ENCODE data around the gene SMARCC1.

Gene SMARCC1

DNA sequence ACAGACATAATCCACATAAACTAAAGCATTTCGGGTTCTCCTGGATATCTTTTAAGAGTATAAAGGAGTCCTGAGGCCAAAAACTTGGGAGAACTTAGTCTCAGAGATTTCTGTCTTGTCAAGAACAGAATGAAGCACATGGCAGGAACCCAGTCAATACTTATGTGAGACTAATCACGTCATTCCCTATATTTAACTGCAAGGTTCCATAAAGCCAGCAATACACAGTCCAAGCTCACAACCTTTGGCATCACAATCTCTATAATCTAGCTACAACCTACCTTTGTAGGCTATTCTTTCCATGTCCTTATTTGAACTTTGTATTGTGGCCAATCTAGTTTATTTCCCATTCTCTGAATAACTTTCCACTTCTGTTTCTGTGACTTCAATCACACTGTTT, 134.1 kb downstream of the SMARCC1 start:
- Histone ChIP-seq H3K36me3 (ENCODE audit: insufficient read depth, low read depth, low read length) (peaks cover 92% of the 10 kb centered on the region), H3K27me3 (ENCODE audit: insufficient read depth, low read length) (no peaks in the 10 kb centered on the region), H3K9me3 (ENCODE audit: insufficient read depth, low read depth, low read length) (no peaks in the 10 kb centered on the region), H3K4me3 (ENCODE audit: low read length) (no peak overlapping the region), H3K9ac (ENCODE audit: low read depth, low read length) (no peak overlapping the region), H3K27ac (ENCODE audit: low read length) (no peak overlapping the region), H3K4me1 (ENCODE audit: insufficient read depth, low read length) (no peaks in the 10 kb centered on the region)

GRCh38 chr3:47646362-47646761, 135.3 kb downstream of the SMARCC1 start:
- Histone ChIP-seq H3K27ac (ENCODE audit: low read length) (no peak overlapping the region), H3K4me3 (ENCODE audit: low read length) (no peak overlapping the region), H3K4me1 (ENCODE audit: insufficient read depth, low read length) (no peaks in the 10 kb centered on the region), H3K36me3 (ENCODE audit: insufficient read depth, low read depth, low read length) (peaks cover 92% of the 10 kb centered on the region), H3K9me3 (ENCODE audit: insufficient read depth, low read depth, low read length) (no peaks in the 10 kb centered on the region), H3K9ac (ENCODE audit: low read depth, low read length) (no peak overlapping the region), H3K27me3 (ENCODE audit: insufficient read depth, low read length) (no peaks in the 10 kb centered on the region)

GRCh38 chr3:47645551-47645950, 136.1 kb downstream of the SMARCC1 start:
- no peaks in the 10 kb centered on the region for H3K4me1 ChIP-seq (ENCODE audit: insufficient read depth, low read length)
- no peak overlapping the region for H3K4me3 ChIP-seq (ENCODE audit: low read length)
- H3K9me3 ChIP-seq (ENCODE audit: insufficient read depth, low read depth, low read length) = no peaks in the 10 kb centered on the region
- no peak overlapping the region for H3K9ac ChIP-seq (ENCODE audit: low read depth, low read length)
- peaks cover 92% of the 10 kb centered on the region for H3K36me3 ChIP-seq (ENCODE audit: insufficient read depth, low read depth, low read length)
- H3K27me3 ChIP-seq (ENCODE audit: insufficient read depth, low read length) = no peaks in the 10 kb centered on the region
- no peak overlapping the region for H3K27ac ChIP-seq (ENCODE audit: low read length)

DNA sequence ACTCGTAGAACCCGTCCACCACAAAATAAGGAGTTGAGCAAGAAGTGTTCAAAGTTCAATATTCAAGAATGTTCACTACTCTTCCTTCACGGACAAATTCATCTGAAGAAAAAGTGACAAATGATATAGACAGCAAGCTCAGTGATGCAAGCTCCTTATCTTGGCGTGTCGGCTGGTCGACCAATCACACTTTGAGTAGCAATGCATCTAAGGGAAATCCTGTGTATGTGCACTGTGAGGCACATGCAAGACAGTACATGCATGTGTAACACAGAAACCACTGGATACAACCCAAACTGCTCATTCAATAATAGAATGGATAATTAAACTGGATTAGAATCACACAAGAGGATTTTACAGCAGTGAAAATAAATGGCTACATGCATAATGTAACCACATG, 138.6 kb downstream of the SMARCC1 start:
- Histone ChIP-seq H3K27ac (ENCODE audit: low read length) (no peak overlapping the region), H3K36me3 (ENCODE audit: insufficient read depth, low read depth, low read length) (peaks cover 94% of the 10 kb centered on the region)

DNA sequence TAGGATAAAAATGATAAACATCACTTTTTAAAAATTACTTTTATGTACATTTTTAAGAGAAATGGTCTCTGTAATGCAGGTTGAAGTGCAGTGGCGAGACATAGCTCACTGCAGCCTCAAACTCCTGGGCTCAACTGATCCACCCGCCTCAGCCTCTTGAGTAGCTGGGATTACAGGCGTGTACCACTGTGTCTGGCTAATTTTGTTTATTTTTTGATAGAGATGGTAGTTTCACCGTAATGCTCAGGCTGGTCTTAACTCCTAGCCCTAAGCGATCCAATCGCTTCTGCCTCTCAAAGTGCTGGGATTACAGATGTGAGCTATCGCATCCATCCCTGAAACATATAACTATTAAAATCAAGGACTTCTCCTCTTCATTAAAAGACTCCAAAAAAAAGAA, 140.0 kb downstream of the SMARCC1 start:
- H3K9ac ChIP-seq (ENCODE audit: low read depth, low read length) = no peak overlapping the region
- H3K36me3 ChIP-seq (ENCODE audit: insufficient read depth, low read depth, low read length) = peaks cover 94% of the 10 kb centered on the region
- H3K4me1 ChIP-seq (ENCODE audit: insufficient read depth, low read length) = no peaks in the 10 kb centered on the region
- no peak overlapping the region for H3K4me3 ChIP-seq (ENCODE audit: low read length)
- H3K9me3 ChIP-seq (ENCODE audit: insufficient read depth, low read depth, low read length) = no peaks in the 10 kb centered on the region
- H3K27me3 ChIP-seq (ENCODE audit: insufficient read depth, low read length) = no peaks in the 10 kb centered on the region
- H3K27ac ChIP-seq (ENCODE audit: low read length) = no peak overlapping the region

More for the DNA sequence above, 138.6 kb downstream of the SMARCC1 start:
- H3K27me3 ChIP-seq (ENCODE audit: insufficient read depth, low read length) = no peaks in the 10 kb centered on the region
- H3K4me3 ChIP-seq (ENCODE audit: low read length) = no peak overlapping the region
- H3K9ac ChIP-seq (ENCODE audit: low read depth, low read length) = no peak overlapping the region
- no peaks in the 10 kb centered on the region for H3K9me3 ChIP-seq (ENCODE audit: insufficient read depth, low read depth, low read length)
- H3K4me1 ChIP-seq (ENCODE audit: insufficient read depth, low read length) = no peaks in the 10 kb centered on the region

DNA sequence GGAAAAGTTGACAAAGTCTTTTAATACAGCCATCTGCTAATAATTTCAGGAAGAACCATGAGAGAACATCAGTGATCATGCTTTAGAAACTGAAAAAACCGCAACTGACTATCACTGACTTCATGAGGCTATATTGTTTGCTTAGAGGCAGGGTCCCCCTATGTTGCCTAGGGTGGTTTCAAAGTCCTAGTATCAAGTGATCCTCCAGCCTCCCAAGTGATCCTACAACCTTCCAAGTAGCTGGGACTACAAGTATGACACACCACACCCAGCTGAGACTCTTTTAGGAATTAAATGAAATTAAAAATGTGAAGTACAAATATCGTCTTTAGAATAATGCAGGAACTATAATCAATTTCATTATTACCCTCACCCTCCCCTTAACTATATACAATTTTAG, 144.8 kb downstream of the SMARCC1 start:
- H3K27me3 ChIP-seq (ENCODE audit: insufficient read depth, low read length) = no peaks in the 10 kb centered on the region
- no peak overlapping the region for H3K27ac ChIP-seq (ENCODE audit: low read length)
- no peak overlapping the region for H3K9ac ChIP-seq (ENCODE audit: low read depth, low read length)
- H3K4me3 ChIP-seq (ENCODE audit: low read length) = no peak overlapping the region
- no peaks in the 10 kb centered on the region for H3K4me1 ChIP-seq (ENCODE audit: insufficient read depth, low read length)
- H3K9me3 ChIP-seq (ENCODE audit: insufficient read depth, low read depth, low read length) = no peaks in the 10 kb centered on the region
- peaks cover 96% of the 10 kb centered on the region for H3K36me3 ChIP-seq (ENCODE audit: insufficient read depth, low read depth, low read length)

DNA sequence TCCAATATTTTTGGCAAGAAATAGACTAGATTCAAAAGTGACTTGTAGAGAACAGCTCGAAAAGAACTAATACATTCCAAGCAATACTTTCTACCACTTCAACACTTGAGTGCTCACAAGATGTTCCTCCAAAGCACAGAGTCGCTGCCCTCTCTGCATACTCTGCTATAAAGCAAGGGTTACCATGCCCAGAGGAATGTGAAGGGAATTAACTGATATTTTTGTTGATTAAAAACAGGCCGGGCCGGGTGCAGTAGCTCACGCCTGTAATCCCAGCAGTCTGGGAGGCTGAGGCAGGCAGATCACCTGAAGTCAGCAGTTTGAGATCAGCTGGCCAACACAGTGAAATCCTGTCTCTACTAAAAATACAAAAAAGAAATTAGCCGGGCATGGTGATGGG, 145.5 kb downstream of the SMARCC1 start:
- Histone ChIP-seq H3K9ac (ENCODE audit: low read depth, low read length) (no peak overlapping the region), H3K27me3 (ENCODE audit: insufficient read depth, low read length) (no peaks in the 10 kb centered on the region), H3K27ac (ENCODE audit: low read length) (no peak overlapping the region), H3K4me1 (ENCODE audit: insufficient read depth, low read length) (no peaks in the 10 kb centered on the region), H3K36me3 (ENCODE audit: insufficient read depth, low read depth, low read length) (peaks cover 96% of the 10 kb centered on the region), H3K4me3 (ENCODE audit: low read length) (no peak overlapping the region), H3K9me3 (ENCODE audit: insufficient read depth, low read depth, low read length) (no peaks in the 10 kb centered on the region)

- H3K27me3 ChIP-seq (ENCODE audit: insufficient read depth, low read length) = no peaks in the 10 kb centered on the region
- peaks cover 96% of the 10 kb centered on the region for H3K36me3 ChIP-seq (ENCODE audit: insufficient read depth, low read depth, low read length)
- no peaks in the 10 kb centered on the region for H3K4me1 ChIP-seq (ENCODE audit: insufficient read depth, low read length)
- no peak overlapping the region for H3K27ac ChIP-seq (ENCODE audit: low read length)
- H3K9ac ChIP-seq (ENCODE audit: low read depth, low read length) = no peak overlapping the region
- no peak overlapping the region for H3K4me3 ChIP-seq (ENCODE audit: low read length)
- H3K9me3 ChIP-seq (ENCODE audit: insufficient read depth, low read depth, low read length) = no peaks in the 10 kb centered on the region
Measured at GRCh38 chr3:47635536-47635935, 146.2 kb downstream of the SMARCC1 start.

DNA sequence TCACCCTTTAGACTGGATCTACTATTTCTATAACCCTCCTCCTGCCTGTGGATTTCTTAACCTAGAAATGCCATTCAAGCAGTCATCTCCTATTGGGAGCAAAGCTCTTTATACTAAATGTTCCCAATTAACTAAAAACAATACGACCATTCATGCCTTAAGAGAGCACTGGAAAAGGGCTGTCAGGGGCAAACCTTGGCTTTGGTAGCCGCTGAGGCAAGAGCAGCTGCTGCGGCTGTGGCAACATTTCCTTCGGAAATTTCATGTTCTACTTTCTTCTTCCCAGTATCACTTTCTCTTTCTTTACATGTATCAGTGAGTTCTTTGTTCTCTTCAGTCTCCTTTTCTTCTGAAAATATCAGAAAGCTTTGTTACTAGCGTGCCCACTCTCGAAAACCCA, 146.7 kb downstream of the SMARCC1 start:
- Histone ChIP-seq H3K27me3 (ENCODE audit: insufficient read depth, low read length) (no peaks in the 10 kb centered on the region), H3K9ac (ENCODE audit: low read depth, low read length) (no peak overlapping the region), H3K9me3 (ENCODE audit: insufficient read depth, low read depth, low read length) (no peaks in the 10 kb centered on the region), H3K4me1 (ENCODE audit: insufficient read depth, low read length) (no peaks in the 10 kb centered on the region), H3K4me3 (ENCODE audit: low read length) (no peak overlapping the region), H3K36me3 (ENCODE audit: insufficient read depth, low read depth, low read length) (peaks cover 97% of the 10 kb centered on the region), H3K27ac (ENCODE audit: low read length) (no peak overlapping the region)

DNA sequence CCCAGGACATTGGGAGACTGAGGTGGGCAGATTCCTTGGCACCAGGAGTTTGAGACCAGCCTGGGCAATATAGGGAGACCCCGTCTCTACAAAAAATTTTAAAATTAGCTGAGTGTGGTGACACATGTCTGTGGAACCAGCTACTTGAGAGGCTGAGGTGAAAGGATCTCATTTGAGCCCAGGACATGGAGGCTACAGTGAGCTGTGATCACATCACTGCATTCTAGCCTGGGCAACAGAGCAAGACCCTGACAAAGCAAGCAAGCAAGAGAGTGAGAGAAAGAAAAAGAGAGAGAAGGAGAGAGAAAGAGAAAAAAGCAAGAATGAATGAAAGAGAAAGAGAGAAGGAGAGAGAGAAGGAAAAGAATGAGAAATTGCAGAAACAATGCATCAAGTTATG, 150.9 kb downstream of the SMARCC1 start:
- no peaks in the 10 kb centered on the region for H3K9me3 ChIP-seq (ENCODE audit: insufficient read depth, low read depth, low read length)
- H3K4me3 ChIP-seq (ENCODE audit: low read length) = no peak overlapping the region
- H3K27me3 ChIP-seq (ENCODE audit: insufficient read depth, low read length) = no peaks in the 10 kb centered on the region
- no peak overlapping the region for H3K27ac ChIP-seq (ENCODE audit: low read length)
- no peaks in the 10 kb centered on the region for H3K4me1 ChIP-seq (ENCODE audit: insufficient read depth, low read length)
- H3K36me3 ChIP-seq (ENCODE audit: insufficient read depth, low read depth, low read length) = peaks cover 97% of the 10 kb centered on the region
- H3K9ac ChIP-seq (ENCODE audit: low read depth, low read length) = no peak overlapping the region

- H3K9ac ChIP-seq (ENCODE audit: low read depth, low read length) = no peak overlapping the region
- no peak overlapping the region for H3K27ac ChIP-seq (ENCODE audit: low read length)
- H3K36me3 ChIP-seq (ENCODE audit: insufficient read depth, low read depth, low read length) = peaks cover 95% of the 10 kb centered on the region
Measured at GRCh38 chr3:47629770-47630169, 151.9 kb downstream of the SMARCC1 start.

GRCh38 chr3:47628426-47628825, 153.3 kb downstream of the SMARCC1 start:
- Histone ChIP-seq H3K36me3 (ENCODE audit: insufficient read depth, low read depth, low read length) (peaks cover 97% of the 10 kb centered on the region), H3K9ac (ENCODE audit: low read depth, low read length) (no peak overlapping the region), H3K27me3 (ENCODE audit: insufficient read depth, low read length) (no peaks in the 10 kb centered on the region), H3K4me1 (ENCODE audit: insufficient read depth, low read length) (no peaks in the 10 kb centered on the region), H3K4me3 (ENCODE audit: low read length) (no peak overlapping the region), H3K27ac (ENCODE audit: low read length) (no peak overlapping the region), H3K9me3 (ENCODE audit: insufficient read depth, low read depth, low read length) (no peaks in the 10 kb centered on the region)

More at GRCh38 chr3:47629770-47630169, 151.9 kb downstream of the SMARCC1 start:
- no peaks in the 10 kb centered on the region for H3K4me1 ChIP-seq (ENCODE audit: insufficient read depth, low read length)
- H3K4me3 ChIP-seq (ENCODE audit: low read length) = no peak overlapping the region
- no peaks in the 10 kb centered on the region for H3K27me3 ChIP-seq (ENCODE audit: insufficient read depth, low read length)
- H3K9me3 ChIP-seq (ENCODE audit: insufficient read depth, low read depth, low read length) = no peaks in the 10 kb centered on the region

Measured in iPS-20b (cell line).